HCT116 (cell line): ENCODE results near the gene TBC1D30.

Experiments used
- EZH2 ChIP-seq: fragments of 200-600 bp; sonication (generic); IDR thresholded peaks from 2 replicates; pipeline ENCODE4 v1.6.1; 2017; ENCODE audit warnings: antibody characterized with exemption, mixed run types
- EZH2phosphoT487 ChIP-seq: fragments of 200-600 bp; IDR thresholded peaks from 2 replicates; pipeline ENCODE4 v1.6.1; 2018; ENCODE audit warnings: antibody characterized with exemption, borderline replicate concordance
- FOSL1 ChIP-seq: IDR thresholded peaks from 2 replicates; pipeline ENCODE4 v1.6.1; 2012; ENCODE audit warnings: low read depth
- POLR2A ChIP-seq: IDR thresholded peaks from 2 replicates; pipeline ENCODE4 v1.7.0; 2011; ENCODE audit warnings: borderline replicate concordance; ENCODE audit not compliant: insufficient read depth, insufficient read length; ENCODE audit errors: extremely low read depth
- RAD21 ChIP-seq: IDR thresholded peaks from 2 replicates; pipeline ENCODE4 v1.6.1; 2012; ENCODE audit warnings: low read depth, mild to moderate bottlenecking
- SP1 ChIP-seq: IDR thresholded peaks from 2 replicates; pipeline ENCODE4 v1.6.1; 2012; ENCODE audit warnings: low read depth
- SRF ChIP-seq: IDR thresholded peaks from 2 replicates; pipeline ENCODE4 v1.6.1; 2012; ENCODE audit warnings: low read depth
- TCF7L2 ChIP-seq: IDR thresholded peaks from 2 replicates; pipeline ENCODE4 v1.7.0; 2011; ENCODE audit warnings: borderline replicate concordance, inconsistent platforms; ENCODE audit not compliant: insufficient read depth, insufficient read length; ENCODE audit errors: extremely low read depth
- ZFX ChIP-seq: fragments of 450-650 bp; IDR thresholded peaks from 2 replicates; pipeline ENCODE4 v1.6.1; 2017
- ZNF274 ChIP-seq: fragments of 200-500 bp; sonication (Bioruptor generic); IDR thresholded peaks from 2 replicates; pipeline ENCODE4 v1.6.1; 2014; ENCODE audit warnings: mild to moderate bottlenecking, low read depth, low read length, inconsistent platforms
- TF ChIP-seq, protein P1 (sequence below), 3 experiments: fragments of 200-600 bp in 1 of 3; sonication (generic) in 1 of 3; IDR thresholded peaks in 2 of 3; conservative IDR thresholded peaks in 1 of 3; 2 replicates each; pipeline ENCODE4 v1.5.1; 2012 to 2017; ENCODE audit warnings: low read depth in 2 of 3, low read length in 2 of 3, antibody characterized with exemption in 1 of 3, borderline replicate concordance in 1 of 3, control low read depth in 1 of 3, mild to moderate bottlenecking in 1 of 3, mixed read lengths in 1 of 3, mixed run types in 1 of 3, moderate library complexity in 1 of 3; ENCODE audit not compliant: insufficient read depth in 1 of 3
- TF ChIP-seq, protein P2 (sequence below): IDR thresholded peaks from 2 replicates; pipeline ENCODE4 v1.6.1; 2012
- TF ChIP-seq, protein P3 (sequence below): IDR thresholded peaks from 2 replicates; pipeline ENCODE4 v1.6.1; 2012
- TF ChIP-seq, protein P4 (sequence below): IDR thresholded peaks from 2 replicates; pipeline ENCODE4 v1.6.1; 2011; ENCODE audit warnings: mild to moderate bottlenecking, low read length, moderate library complexity; ENCODE audit not compliant: insufficient replicate concordance; ENCODE audit errors: extremely low read depth

GRCh38 chr12:64895526-64895925 is 71.1 kb downstream of the TBC1D30 start:
- TF ChIP-seq FOSL1, result no peak
- TF ChIP-seq, protein P1, sequence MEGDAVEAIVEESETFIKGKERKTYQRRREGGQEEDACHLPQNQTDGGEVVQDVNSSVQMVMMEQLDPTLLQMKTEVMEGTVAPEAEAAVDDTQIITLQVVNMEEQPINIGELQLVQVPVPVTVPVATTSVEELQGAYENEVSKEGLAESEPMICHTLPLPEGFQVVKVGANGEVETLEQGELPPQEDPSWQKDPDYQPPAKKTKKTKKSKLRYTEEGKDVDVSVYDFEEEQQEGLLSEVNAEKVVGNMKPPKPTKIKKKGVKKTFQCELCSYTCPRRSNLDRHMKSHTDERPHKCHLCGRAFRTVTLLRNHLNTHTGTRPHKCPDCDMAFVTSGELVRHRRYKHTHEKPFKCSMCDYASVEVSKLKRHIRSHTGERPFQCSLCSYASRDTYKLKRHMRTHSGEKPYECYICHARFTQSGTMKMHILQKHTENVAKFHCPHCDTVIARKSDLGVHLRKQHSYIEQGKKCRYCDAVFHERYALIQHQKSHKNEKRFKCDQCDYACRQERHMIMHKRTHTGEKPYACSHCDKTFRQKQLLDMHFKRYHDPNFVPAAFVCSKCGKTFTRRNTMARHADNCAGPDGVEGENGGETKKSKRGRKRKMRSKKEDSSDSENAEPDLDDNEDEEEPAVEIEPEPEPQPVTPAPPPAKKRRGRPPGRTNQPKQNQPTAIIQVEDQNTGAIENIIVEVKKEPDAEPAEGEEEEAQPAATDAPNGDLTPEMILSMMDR (IDR thresholded peaks at IDR 0.05 in 2 of 3, conservative IDR thresholded peaks at IDR 0.05 in 1 of 3; ENCODE audit: borderline replicate concordance in 1 of 3, insufficient read depth in 1 of 3, low read depth in 2 of 3, low read length in 2 of 3), result no peak
- no peak for TF ChIP-seq ZFX
- TF ChIP-seq, protein P2, sequence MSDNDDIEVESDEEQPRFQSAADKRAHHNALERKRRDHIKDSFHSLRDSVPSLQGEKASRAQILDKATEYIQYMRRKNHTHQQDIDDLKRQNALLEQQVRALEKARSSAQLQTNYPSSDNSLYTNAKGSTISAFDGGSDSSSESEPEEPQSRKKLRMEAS, result no peak
- no peak for TF ChIP-seq POLR2A
- TF ChIP-seq, protein P3, sequence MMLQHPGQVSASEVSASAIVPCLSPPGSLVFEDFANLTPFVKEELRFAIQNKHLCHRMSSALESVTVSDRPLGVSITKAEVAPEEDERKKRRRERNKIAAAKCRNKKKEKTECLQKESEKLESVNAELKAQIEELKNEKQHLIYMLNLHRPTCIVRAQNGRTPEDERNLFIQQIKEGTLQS, result no peak
- no peak for TF ChIP-seq RAD21
- TF ChIP-seq EZH2, result no peak
- no peak for TF ChIP-seq SP1
- no peak for TF ChIP-seq SRF
- TF ChIP-seq, protein P4, sequence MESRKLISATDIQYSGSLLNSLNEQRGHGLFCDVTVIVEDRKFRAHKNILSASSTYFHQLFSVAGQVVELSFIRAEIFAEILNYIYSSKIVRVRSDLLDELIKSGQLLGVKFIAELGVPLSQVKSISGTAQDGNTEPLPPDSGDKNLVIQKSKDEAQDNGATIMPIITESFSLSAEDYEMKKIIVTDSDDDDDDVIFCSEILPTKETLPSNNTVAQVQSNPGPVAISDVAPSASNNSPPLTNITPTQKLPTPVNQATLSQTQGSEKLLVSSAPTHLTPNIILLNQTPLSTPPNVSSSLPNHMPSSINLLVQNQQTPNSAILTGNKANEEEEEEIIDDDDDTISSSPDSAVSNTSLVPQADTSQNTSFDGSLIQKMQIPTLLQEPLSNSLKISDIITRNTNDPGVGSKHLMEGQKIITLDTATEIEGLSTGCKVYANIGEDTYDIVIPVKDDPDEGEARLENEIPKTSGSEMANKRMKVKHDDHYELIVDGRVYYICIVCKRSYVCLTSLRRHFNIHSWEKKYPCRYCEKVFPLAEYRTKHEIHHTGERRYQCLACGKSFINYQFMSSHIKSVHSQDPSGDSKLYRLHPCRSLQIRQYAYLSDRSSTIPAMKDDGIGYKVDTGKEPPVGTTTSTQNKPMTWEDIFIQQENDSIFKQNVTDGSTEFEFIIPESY, result no peak
- no peak for TF ChIP-seq TCF7L2
- no peak for TF ChIP-seq EZH2phosphoT487
- TF ChIP-seq ZNF274, result no peak
